NB4 (cell line): ENCODE measurements around the gene ATP7A.

Experiments used
- DNase-seq: peaks from one replicate; pipeline ENCODE4 v3.0.0; 2010; ENCODE audit warnings: low read depth
- H3K4me3 ChIP-seq: one replicate; pipeline ENCODE4 v1.5.1; 2011; ENCODE audit warnings: mild to moderate bottlenecking, low read depth, low read length, moderate library complexity
- CTCF ChIP-seq: IDR thresholded peaks from one replicate; pipeline ENCODE4 v1.5.1; 2012; ENCODE audit warnings: low read depth, low read length
- MYC ChIP-seq: IDR thresholded peaks from 2 replicates; pipeline ENCODE4 v1.6.1; 2011; ENCODE audit warnings: low read depth, low read length
- POLR2A ChIP-seq: IDR thresholded peaks from 2 replicates; pipeline ENCODE4 v1.6.1; 2011; ENCODE audit warnings: mild to moderate bottlenecking; ENCODE audit not compliant: insufficient read length; ENCODE audit errors: extremely low read depth
- TF ChIP-seq, protein P1 (sequence below): IDR thresholded peaks from 2 replicates; pipeline ENCODE4 v1.6.1; 2011; ENCODE audit warnings: low read depth, low read length

The ATP7A gene

DNA sequence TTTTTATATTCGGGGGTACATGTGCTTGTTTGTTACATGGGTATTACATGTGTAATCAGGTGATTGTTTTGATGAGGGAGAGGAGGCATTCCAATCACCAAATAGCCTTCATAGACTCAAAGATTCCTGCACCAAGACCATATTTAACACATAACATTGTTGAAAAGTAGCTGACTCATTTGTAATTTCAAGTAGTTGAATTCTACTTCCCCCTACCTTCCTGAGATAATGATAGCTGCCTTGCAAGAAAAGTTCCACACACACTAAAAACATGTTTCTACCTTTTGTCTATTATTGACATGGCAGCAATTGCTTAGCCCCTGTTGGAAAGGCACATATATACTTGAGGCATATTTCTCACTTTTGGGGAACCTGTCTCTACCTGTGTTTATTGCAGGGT, 42.8 kb downstream of the ATP7A start:
- TF ChIP-seq, protein P1, sequence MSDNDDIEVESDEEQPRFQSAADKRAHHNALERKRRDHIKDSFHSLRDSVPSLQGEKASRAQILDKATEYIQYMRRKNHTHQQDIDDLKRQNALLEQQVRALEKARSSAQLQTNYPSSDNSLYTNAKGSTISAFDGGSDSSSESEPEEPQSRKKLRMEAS: no peak
- no peak for TF ChIP-seq MYC
- no peak for TF ChIP-seq POLR2A
- TF ChIP-seq CTCF: no peak
- H3K4me3 ChIP-seq: no peak overlapping the region
- DNase-seq: peak; percentile 7

- no peak for DNase-seq
These were observed 43.2 kb downstream of the ATP7A start for GRCh38 chrX:77953708-77954107.

DNA sequence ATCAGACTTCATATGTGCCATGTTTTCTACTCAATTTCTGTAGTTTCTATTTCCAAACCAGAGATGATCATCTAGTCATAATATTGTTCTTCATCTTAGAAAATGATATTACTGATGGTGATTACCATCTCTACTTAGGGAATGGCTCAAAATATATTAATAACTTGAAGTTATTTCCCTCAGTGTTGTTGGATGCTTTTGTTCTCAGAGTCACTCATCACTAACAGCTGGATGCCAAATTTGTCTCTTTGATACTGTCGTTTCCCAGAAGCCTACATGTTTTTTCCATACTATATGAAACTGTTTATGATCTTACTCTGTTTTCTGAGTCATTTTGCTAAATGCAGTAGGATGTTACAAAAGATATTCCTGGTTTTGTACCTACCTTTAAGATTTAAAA, 50.1 kb downstream of the ATP7A start:
- no peak for DNase-seq
- TF ChIP-seq CTCF (no peak), POLR2A (no peak), MYC (no peak)
- TF ChIP-seq, protein P1: no peak
- no peak overlapping the region for H3K4me3 ChIP-seq

More at GRCh38 chrX:77953708-77954107, 43.2 kb downstream of the ATP7A start:
- no peak overlapping the region for H3K4me3 ChIP-seq
- TF ChIP-seq POLR2A (no peak), MYC (no peak), CTCF (no peak)
- TF ChIP-seq, protein P1: no peak

GRCh38 chrX:77961063-77961462, 50.6 kb downstream of the ATP7A start:
- no peak for DNase-seq
- H3K4me3 ChIP-seq: no peak overlapping the region
- TF ChIP-seq CTCF (no peak), MYC (no peak), POLR2A (no peak)
- TF ChIP-seq, protein P1: no peak

DNA sequence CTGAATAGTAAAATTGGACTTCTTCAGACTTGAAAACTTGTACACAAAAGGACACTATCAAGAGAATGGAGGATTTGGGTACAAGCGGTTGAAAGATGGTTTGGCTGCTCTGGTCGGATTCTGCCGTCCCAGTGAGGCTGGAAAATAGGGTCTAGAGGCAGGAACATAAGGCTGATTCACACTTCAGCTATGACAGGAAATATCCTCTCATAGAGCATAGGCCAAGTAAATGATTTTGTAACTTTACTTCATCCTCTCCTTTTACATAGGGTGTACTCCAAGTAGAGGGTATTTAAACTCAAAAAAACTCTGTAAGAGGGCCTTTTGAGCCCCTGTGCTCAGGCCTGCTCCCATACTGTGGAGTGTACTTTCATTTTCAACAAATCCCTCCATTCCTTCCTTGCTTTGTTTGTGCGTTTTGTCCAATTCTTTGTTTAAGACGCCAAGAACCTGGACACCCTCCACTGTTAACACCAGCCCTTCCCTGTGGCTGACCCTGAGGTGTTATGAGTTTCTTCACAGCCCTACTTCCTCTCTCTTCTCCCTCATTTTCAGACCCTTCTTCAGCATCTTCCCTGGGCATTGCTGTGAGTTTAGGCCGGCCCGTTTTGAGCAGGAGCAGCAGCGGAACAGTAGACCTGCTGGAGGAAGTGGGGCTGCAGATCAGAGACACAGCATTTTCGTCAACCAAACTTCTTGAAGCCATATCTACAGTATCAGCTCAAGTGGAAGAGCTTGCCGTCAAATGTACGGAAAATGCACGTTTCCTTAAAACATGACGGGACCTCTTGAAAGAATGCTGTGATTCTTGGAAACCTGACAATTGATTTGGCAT, 51.8 kb downstream of the ATP7A start:
- DNase-seq: no peak
- H3K4me3 ChIP-seq: no peak overlapping the region
- TF ChIP-seq CTCF (no peak), MYC (no peak), POLR2A (no peak)
- TF ChIP-seq, protein P1: no peak

DNA sequence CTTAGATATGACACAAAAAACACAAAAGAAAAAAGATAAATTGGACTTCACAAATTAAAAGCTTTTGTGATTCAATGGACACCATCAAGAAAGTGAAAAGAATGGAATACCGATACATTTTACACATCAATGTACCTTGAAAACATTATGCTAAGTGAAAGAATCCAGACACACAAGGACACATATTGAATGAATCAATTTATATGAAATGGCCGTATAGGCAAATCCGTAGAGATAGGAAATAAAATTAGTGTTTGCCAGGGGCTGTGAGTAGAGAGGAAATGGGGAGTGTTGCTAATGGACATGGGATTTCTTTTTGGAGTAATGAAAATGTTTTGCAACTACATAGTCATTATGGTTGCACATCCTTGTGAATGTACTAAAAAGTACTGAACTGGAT, 55.9 kb downstream of the ATP7A start:
- no peak for TF ChIP-seq POLR2A
- TF ChIP-seq, protein P1: no peak
- no peak for DNase-seq
- no peak overlapping the region for H3K4me3 ChIP-seq
